Activated naive CD4-positive, alpha-beta T cell (primary cell): ENCODE results near the gene FUNDC2.
A peak's percentile ranks its signal among the peaks of the same experiment; 100 is the strongest.
"Not testable (repeated sequence)": the region's sequence is repeated elsewhere in the genome, so short reads cannot be mapped to it uniquely, and the experiment has no call there.

Experiments used
- DNase-seq, 4 experiments: peaks; one replicate each; lab custom pipeline; 2025; lab: John Stamatoyannopoulos, UW

FUNDC2 gene, protein sequence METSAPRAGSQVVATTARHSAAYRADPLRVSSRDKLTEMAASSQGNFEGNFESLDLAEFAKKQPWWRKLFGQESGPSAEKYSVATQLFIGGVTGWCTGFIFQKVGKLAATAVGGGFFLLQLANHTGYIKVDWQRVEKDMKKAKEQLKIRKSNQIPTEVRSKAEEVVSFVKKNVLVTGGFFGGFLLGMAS

DNA sequence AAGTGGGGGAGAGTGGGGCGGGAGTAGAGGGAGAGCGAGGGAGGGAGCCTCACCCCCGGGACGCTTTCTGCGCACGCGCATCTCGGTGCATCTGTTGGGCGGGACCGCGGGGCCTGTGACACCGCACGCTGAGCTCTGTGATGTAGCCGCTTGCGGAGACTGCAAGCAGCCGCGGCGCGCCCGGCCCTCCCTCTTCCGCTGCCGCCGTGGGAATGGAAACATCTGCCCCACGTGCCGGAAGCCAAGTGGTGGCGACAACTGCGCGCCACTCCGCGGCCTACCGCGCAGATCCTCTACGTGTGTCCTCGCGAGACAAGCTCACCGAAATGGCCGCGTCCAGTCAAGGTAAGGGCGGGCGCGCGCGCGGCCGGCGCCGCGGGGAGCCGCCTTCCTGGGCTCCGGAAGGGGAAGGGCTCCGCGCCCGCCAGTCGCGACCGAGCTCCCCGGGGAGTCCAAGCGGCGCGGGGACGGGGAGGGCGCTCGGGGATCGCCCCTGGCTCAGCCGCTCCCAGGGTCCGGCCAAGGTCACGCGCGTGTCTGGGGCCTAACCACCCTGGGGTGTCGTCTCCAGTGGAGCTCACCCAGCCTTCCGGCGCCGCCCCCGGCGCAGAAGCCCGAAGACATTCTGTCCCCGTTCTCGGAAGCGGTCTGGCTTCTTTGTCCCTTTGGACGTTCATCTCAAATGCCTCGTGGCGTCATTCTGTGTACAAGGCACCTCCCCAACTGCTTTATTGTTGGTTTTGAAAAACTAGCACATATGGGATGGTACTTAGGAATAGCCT is at the start of gene FUNDC2:
TSS of gene FUNDC2 (plus strand) at position 118 of the 782 bp plus-strand sequence. CDS start at position 213, 95 bp downstream.
- peak; percentile 68 to 91 (median 84) for DNase-seq

DNA sequence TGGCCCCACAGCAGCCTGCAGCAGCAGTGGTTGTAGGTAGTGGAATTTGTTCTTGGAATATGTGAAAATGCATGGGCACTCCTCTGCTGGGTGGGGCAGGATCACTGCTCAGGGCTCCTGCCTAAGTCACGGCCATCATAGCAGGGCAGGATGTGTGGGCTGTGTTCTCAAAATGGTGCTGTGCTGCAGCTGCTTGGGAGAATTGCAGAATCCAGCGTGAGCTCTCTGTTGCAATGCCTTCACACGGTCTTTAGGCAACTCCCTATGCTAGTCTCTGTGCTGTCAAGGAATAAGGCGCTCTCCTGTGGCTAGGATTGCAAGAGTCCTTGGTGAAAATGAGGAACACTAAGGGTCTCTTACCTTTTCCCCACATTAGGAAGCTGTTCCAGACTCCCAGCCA is 47.0 kb upstream of the FUNDC2 start:
- no peak for DNase-seq

DNA sequence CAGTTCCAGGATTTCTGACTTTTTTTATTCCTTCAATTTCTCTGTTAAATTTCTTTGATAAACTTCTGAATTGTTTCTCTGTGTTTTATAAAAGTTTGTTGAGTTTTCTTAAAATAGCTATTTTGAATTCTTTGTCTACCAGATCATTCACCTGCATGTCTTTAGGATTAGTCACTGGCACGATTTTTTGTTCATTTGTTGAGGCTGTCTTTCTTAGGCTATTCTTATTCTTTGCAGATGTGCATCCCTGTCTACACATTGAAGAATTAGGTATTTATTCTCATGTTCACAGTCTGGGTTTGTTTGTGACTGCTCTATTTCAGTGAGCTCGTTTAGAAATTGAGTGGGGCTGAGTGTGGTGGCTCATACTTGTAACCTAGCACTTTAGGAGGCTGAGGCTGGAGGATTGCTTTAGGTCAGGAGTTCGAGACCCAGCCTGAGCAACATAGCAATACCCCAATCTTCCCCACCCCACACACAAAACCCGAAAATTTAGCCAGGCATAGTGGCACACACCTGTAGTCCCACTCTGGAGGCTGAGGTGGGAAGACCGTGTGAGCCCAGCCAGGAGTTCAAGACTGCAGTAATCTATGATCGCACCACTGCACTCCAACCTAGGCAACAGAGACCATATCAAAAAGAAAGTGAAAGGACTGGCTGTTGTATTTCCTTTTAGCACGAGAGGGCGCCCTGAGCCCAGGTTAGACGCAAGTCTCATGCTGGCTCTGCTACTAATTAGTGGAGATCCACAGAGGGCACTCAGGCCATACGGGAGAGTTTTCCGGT is 46.1 kb upstream of the FUNDC2 start:
- DNase-seq, result peak; percentile 3 to 58 (median 44)

DNA sequence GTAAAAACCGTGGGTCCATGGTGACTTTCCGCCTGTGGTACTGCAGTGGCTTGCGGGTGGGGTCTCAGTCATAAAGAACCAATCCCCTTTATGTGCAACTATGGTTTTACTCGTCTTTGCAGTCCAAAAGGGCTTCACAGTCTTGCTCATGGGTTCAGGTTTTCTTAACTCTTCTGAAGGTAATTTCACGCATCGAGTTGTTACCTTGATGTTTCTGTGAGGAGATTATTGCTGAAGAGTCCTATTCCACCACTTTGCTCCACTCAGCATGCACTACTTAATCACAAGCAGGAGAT is 45.6 kb upstream of the FUNDC2 start:
- no peak for DNase-seq

DNA sequence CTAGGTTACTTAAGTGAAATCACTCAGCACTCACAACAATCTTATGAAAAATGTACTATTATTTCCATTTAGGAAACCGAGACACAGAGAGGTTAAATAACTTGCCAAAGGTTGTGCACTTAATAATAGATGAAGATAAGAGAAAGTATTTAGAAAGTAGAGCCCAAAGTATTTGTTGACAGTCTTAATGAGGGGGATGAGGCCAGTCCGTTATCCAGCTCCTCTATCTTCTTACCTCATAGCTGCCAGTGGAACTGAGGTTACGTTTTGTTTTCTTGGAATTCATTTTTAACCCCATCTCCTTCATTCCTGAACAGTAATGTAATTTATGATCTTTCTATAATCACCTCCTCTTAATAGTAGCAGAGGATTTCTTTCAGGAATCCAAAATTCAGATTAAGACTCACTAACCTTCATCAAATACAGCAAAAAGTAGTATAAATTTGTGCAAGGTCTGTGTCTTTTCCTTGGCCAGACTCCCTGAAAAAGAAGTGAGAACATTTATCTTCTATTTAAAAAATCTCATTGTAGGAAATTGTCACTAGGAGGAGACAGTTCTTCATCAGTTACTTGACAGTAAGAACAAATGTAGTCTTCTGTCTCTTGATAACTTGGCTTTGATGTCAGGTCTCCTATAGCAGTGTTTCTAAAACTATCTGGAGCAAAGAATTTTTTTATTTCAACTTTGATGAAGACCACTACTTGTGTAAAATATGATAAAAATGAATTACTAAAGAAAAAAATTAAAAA is 39.6 kb upstream of the FUNDC2 start:
- DNase-seq, result no peak

DNA sequence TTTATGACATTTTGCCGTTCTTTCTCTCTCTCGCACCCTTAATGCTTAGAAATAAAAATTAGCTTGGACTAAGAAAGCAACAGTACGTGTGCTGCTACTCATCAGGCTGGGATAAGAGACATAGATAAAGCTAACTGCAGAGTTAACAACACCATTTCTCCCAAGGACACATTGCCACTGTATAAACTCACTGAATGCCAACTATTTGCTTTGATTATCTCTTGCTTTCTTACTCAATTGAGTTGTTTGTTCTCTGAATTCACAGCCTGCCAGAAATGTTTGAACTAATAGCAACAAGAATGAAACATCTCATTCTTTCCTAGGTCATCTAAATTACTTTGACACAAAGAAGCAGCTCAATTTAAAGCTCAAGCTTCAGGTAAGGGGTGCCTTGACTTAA is 38.7 kb upstream of the FUNDC2 start:
- DNase-seq, result no peak

DNA sequence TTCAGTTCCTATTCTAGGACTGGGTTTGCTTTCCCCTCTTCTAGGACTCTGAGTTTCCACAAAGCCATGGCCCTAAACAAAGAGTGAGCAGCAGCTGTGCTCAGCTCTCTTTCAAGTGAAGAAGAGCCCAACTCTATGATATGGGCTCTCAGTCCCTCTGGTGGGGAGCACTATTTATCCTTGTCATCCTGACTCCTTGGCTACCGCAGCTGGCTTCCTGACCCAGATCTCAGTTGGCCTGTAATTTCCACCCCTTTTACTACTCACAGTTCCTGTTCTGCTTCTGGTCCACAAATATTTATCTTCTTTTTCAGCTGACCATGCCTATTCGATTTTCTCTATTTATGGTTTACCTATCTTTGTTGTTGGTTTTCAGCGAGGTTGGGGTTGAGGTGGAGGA is 37.9 kb upstream of the FUNDC2 start:
- no peak for DNase-seq

DNA sequence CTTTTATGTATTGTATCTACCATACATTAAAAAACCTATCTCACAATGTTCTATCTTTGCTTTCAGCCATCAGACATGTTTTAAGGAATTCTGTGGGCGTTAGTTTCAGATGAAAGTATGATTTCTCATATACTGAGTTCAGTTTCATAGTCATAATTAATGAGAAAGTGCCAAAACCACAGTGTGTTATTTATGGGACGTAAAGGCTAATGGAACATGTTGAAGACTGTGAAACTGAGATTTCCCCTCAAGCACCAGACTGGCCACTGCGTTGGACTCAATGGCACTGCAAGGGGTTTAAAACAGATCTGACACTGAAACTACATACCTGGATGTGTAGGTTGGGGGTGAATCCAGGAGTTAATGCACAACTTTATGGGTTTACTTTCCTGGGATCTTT is 36.1 kb upstream of the FUNDC2 start:
- no peak for DNase-seq

DNA sequence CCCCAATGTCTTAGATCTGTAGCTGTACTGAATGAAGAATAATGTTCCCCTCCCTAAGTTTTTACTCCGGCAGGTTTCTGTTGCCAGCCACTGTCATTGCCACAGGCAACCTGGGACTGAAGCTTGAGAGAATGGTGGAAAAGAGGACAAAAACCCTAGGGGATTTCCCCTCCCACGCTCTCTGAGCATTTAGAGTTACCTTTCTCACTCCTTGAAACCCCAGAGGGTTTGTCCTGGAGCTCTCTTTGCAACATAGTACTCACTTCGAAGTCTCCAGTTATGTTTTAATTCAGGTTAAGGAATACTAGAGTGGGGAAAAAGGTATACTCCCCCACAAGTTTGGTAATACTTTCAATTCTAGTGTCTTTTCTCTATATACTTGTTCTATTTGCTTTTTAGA is 35.6 kb upstream of the FUNDC2 start:
- DNase-seq, result no peak

DNA sequence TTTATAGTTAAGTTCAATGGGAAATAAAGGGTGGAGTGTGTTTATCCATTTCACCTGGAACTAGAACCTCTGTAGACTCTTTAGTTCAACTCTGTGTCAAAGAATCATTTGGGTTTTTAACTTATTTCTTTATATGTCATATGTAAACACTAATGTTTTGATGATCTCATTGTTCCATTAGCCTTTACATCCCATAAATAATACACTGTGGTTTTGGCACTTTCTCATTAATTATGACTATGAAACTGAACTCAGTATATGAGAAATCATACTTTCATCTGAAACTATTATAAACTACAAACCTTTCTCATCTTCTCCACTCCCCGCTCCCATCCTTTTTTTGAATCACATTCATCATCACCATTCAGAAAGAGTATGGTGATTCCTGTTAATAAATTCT is 35.2 kb upstream of the FUNDC2 start:
- no peak for DNase-seq

DNA sequence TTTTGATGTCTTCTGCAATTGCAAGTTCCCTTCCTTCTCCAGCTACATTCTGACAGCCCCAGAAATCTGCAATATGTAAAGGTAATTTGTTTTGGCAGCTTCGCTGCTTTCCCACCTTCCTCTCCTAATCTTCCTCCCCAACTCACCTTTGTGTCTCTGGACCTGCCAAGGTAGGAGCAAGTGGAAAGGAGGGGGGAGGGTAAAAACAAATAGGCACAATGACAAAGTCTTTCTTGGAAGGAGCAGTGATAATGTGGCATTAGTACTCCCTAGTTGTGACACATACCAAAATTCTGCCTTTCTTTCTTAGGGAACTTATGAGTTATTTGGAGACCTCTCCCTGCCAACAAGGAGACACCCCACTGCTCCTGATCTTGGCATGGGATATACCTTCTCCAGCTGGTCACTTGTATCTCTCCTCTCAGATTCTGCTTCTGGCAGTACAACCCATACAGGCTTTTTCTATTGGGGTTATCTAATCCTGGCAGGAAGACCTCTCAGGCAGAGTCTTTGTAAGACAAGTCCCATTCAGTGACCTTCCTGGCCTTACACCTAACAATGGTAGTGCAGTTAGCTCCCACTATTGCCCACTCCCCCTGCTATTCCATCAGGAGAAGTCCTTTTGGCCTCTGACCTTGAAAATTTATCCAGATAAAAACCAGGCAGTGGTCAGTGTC is 28.3 kb upstream of the FUNDC2 start:
- DNase-seq, result no peak

DNA sequence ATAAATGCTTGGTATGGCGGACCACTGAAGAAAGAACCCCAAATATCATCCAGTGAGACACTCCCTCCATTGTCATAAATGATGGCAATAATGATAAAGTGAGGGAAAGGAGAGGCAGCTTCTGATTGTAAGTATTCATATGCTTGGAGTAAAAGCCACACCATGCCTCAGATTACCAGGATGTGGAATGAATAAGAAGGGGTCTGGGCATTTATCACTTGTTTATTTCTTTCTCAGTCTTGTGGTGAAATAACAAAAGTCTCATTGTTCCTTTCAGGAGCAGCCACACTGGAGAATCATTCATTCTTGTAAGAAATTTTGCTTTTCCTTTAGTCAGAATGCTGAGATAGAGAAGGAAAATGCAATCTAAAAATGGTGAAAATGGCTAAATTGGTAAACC is 25.8 kb upstream of the FUNDC2 start:
- DNase-seq, result no peak

DNA sequence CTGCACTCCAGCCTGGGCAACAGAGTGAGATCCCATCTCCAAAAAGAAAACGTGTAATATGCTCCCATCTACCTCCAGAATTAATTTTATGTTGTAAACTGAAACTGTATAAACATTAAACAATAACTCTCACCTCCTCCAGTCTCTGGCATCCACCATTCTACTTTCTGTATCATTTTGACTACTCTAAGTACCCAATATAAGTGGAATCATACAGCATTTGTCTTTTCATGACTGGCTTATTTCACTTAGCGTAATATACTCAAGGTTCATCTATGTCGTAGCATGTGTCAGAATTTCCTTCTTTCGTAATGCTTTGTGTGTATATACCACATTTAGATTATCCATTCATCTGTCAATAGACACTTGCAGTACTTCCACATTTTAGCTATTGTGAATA is 24.8 kb upstream of the FUNDC2 start:
- DNase-seq, result no peak

DNA sequence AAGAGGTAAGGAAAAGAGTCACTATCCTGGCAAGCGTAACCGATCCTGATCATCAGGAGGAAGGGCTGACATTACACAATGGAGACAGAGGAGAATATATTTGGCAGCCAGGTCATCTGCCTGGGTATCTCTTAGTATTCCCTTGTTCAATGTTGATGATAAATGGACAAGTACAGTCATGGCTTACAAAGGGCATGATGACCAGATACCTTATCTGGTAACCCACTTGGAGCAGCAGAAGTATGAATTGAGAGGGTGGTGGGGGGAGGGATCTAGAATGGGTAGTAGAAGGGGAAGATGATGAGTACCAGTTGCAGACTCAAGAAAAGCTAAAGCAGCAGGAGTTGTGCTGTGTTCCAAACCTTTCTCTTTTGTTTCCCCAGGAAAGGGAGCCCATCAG is 21.5 kb upstream of the FUNDC2 start:
- DNase-seq, result no peak

DNA sequence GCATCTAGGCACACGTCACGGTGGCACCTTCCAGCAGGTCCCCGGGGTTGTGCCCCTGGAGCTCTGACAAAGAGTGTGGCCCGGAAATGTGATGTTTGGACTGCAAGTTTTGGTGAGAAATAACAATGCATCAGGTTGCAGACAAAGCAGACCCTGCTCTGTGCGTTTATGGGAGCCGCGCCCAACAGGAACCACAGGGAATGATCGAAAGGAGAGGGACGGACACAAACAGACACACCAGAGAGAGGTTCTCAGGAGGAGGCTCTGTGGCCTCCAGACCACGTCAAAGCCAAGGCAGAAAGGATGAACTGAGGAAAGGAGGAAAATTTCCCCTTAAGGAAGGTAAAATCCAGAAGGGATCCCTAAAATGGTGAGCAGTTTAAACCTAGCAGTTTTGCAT is 20.3 kb upstream of the FUNDC2 start:
- not testable (repeated sequence) for DNase-seq

DNA sequence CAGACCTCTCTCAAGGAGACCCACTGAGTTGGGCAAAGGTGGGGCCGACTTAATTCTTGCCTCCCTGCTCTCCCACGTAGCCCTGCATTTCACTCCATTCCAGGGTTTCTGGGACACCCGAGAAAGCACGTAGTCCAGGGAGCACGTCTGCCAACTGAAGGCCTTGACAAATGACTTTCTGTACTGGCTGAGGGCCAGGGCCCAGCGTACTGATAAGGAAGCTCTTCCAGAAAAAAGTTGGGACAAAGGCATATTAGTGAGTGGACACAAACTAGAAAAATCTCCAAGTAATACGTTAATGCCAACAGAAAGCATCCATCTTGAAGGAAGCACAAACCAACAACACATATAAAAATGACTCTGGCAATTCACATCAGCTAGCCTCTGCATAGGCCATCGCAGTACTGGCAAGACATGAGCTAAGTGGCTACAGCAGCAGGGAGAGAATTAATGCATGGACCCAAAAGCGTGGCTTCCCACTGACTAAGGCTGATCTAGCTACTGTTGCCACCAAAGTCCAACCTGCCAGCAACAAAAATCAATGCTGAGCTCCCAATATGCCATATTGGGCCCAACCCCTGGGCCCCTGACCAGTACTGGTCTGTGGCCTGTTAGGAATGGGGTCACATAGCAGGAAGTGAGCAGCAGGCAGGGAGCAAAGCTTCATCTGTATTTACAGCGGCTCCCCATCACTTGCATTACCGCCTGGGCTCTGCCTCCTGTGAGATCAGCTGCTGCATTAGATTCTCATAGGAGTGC is 19.6 kb upstream of the FUNDC2 start:
- DNase-seq, result not testable (repeated sequence)

DNA sequence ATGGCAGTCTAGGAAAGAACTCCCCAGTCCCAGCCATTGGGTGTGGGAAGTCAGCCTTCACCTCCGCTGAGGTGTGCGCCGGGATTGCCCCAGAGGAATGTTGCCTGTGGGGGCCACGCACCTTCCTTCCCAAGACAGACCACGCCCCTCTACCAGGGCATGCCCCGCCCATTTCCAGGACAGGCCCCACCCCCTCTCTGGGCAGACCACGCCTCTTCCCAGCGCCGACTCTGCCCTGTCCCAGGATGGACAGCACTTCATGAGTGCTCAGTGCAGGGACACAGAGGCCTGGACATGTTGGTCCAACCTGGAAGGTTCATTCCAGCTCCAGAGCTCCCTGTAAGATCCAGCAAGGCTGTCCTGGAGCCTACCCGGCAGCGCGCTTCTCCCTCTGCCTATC is 18.1 kb upstream of the FUNDC2 start:
- not testable (repeated sequence) for DNase-seq

DNA sequence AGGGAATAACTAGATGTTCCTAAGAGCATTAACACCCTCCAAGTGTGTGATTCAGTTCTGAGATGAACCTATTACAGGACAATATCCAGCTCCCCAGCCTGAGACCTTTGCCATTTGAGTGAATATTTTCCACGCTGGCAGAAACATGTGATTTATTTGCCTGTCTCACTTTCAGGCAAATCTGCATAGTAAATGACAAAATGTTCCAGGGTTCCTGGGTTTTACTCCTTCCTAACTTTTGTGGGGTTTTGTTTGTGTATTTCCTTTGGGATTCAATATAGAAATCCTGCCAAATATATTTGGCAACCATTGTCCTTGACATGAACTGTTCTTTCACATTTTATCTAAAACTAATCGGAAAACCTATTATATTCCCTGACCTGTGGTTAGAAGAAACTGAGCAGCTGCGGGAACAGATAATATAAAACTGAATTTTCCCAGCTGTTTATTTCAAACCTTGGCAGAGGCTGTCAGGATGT is 16.6 kb upstream of the FUNDC2 start:
- DNase-seq, result no peak

DNA sequence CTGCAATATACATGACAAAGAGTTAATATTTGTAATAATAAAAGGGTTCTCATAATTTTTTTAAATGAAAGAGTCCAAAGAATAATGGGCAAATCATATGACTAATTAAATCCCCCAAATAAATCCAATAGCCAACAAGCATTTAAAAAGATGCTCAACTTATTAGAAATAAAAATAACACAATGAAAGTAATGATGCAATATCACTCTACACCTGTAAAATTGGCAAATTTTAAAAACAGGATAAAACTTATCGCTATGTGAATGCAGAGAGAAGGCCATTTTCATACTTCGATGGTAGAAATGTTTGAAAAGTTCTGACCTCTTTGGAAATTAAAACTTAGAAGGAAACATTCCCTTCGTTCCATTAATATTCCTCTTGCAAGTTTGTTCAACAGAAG is 6.1 kb upstream of the FUNDC2 start:
- DNase-seq, result no peak

DNA sequence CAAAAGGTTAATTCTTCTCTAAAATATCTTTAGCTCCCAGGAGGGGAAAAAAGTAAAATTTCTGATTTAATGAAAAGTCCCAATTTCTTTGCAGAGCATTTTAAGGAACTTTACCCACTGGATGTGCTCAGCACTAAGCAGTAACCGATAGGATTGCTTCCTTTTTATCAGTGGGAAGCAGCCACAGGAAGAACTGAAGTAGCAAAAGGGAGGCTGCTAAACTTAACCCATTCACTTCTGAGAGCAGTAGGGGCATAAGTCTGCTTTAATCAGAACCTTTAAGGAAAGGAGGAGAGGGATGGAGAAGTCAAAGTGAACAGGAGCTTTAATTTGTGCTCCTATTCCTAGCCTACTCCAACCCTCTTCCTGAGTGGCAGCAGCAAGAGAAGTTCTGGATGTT is 4.1 kb upstream of the FUNDC2 start, which contains the start of gene F8:
TSS of gene F8 (minus strand) at position 139 of the 400 bp plus-strand sequence. CDS start 171 bp downstream, outside the sequence.
- DNase-seq, result no peak
